ENCODE measurements around the gene CNNM3.

Gene CNNM3

DNA sequence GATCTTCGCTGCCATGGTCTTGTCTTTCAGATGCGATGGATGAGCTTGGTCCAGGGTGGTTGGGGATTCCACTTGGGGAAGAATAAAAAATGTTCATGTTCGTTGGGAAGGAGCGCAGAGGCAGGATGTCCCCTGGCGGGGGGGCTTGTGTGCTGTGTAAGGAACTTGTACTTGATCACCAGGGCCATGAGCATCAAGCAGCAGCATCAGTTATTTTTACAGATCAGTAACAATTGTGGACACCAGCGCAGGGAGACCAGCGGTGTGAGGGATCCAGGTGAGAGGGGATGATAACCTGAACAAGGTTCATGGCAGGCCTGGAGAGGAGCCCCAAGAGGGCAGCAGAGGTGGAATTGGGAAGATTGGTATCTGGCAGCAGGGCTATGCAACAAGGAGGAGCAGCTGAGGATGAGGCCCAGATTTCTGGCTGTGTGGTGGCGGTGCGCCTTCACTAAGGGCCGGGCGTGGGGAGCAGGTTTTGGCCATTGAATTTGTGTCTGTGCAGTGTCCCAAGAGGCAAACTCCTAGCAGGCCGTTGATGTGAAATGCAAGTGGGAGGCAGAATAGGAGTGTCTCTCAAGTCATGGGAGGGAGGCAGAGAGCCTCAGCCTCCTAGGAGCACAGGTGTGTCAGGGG, 3.9 kb downstream of the CNNM3 start:
- DNase-seq (ENCODE audit: low read depth) = no peak
- no peak overlapping the region for H3K4me3 ChIP-seq (ENCODE audit: low read depth, low read length)
- TF ChIP-seq, protein P1, sequence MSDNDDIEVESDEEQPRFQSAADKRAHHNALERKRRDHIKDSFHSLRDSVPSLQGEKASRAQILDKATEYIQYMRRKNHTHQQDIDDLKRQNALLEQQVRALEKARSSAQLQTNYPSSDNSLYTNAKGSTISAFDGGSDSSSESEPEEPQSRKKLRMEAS (IDR thresholded peaks at IDR 0.05; ENCODE audit: low read depth, low read length) = no peak
- TF ChIP-seq MYC (IDR thresholded peaks at IDR 0.05; ENCODE audit: low read depth, low read length) (no peak), POLR2A (IDR thresholded peaks at IDR 0.05; ENCODE audit: extremely low read depth, insufficient read length) (no peak)
- TF ChIP-seq, protein P2, sequence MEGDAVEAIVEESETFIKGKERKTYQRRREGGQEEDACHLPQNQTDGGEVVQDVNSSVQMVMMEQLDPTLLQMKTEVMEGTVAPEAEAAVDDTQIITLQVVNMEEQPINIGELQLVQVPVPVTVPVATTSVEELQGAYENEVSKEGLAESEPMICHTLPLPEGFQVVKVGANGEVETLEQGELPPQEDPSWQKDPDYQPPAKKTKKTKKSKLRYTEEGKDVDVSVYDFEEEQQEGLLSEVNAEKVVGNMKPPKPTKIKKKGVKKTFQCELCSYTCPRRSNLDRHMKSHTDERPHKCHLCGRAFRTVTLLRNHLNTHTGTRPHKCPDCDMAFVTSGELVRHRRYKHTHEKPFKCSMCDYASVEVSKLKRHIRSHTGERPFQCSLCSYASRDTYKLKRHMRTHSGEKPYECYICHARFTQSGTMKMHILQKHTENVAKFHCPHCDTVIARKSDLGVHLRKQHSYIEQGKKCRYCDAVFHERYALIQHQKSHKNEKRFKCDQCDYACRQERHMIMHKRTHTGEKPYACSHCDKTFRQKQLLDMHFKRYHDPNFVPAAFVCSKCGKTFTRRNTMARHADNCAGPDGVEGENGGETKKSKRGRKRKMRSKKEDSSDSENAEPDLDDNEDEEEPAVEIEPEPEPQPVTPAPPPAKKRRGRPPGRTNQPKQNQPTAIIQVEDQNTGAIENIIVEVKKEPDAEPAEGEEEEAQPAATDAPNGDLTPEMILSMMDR (IDR thresholded peaks at IDR 0.05; ENCODE audit: low read depth, low read length) = no peak

DNA sequence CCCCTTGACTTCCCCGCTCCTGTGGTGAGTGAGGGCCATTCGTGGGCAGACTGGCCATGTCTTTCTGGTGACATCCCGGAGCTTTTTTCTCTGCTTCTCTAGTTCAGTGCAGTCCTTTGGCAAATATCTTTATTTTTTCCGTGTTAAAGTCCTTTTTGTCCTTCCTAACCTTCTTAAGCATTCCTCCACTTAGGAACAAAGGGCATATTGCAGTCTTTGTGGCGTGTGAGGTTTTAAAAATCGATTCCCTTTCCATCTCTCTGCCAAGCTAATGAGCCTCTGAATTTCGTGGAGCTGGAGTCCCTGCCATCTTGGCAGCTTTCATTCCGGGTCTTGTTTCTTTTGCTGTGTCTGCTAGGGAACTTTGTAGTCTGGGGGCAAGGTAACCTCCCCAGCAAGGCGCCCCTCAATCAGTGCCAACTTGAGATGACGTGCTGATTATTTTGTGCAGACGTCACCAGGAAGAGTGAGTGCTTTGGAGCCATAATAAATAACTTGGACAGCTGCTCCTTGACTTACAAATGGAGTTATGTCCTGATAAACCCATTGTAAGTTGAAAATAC, 5.1 kb downstream of the CNNM3 start:
- no peak for DNase-seq (ENCODE audit: low read depth)

DNA sequence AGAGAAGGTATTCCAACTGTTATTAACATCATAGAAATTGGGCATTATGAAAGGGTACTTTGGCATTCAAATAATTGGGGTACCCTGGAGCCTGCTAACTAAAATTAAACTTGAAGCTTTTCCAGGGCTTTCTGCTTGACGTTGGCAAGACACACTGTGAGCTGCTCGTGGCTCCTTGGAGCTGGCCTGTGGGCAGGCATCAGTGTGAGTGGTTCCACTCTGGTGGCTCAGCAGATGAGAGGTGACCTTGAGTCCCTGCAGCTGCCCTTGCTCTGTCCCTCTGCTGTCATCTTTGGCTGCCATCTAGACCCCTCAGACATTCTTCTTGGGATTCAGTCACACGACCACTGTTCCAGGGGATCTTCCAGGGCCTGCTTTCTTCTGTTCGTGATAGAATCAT, 6.7 kb downstream of the CNNM3 start:
- no peak for DNase-seq (ENCODE audit: low read depth)
- no peak overlapping the region for H3K4me3 ChIP-seq (ENCODE audit: low read depth, low read length)
- TF ChIP-seq MYC (IDR thresholded peaks at IDR 0.05; ENCODE audit: low read depth, low read length) = no peak
- TF ChIP-seq, protein P2 (IDR thresholded peaks at IDR 0.05; ENCODE audit: low read depth, low read length) = no peak
- TF ChIP-seq, protein P1 (IDR thresholded peaks at IDR 0.05; ENCODE audit: low read depth, low read length) = no peak
- no peak for TF ChIP-seq POLR2A (IDR thresholded peaks at IDR 0.05; ENCODE audit: extremely low read depth, insufficient read length)

More for the DNA sequence above, 5.1 kb downstream of the CNNM3 start:
- TF ChIP-seq MYC (IDR thresholded peaks at IDR 0.05; ENCODE audit: low read depth, low read length) (no peak), POLR2A (IDR thresholded peaks at IDR 0.05; ENCODE audit: extremely low read depth, insufficient read length) (no peak)
- H3K4me3 ChIP-seq (ENCODE audit: low read depth, low read length) = no peak overlapping the region

DNA sequence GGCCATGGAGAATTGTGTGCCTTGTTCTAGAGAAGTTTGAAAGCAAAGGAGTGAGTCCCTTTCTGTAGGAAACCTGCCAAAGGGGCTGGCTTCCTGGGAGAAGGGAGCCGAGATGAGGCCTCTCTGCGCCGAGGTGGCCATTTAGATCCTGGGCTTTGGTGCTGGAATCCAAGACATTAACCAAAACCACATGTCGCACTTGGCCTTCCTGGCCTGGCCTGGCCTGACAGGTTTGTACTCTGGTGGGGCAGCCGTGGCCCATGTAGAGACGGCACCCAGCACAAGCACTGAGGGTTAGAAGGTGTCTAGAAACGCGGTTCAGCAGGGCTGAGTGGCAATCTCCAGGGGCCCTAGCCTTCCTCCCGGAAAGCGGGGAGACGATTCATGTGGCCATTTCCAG, 7.1 kb downstream of the CNNM3 start:
- no peak overlapping the region for H3K4me3 ChIP-seq (ENCODE audit: low read depth, low read length)
- no peak for DNase-seq (ENCODE audit: low read depth)
- TF ChIP-seq, protein P1 (IDR thresholded peaks at IDR 0.05; ENCODE audit: low read depth, low read length) = no peak
- TF ChIP-seq POLR2A (IDR thresholded peaks at IDR 0.05; ENCODE audit: extremely low read depth, insufficient read length) (no peak), MYC (IDR thresholded peaks at IDR 0.05; ENCODE audit: low read depth, low read length) (no peak)
- TF ChIP-seq, protein P2 (IDR thresholded peaks at IDR 0.05; ENCODE audit: low read depth, low read length) = no peak

DNA sequence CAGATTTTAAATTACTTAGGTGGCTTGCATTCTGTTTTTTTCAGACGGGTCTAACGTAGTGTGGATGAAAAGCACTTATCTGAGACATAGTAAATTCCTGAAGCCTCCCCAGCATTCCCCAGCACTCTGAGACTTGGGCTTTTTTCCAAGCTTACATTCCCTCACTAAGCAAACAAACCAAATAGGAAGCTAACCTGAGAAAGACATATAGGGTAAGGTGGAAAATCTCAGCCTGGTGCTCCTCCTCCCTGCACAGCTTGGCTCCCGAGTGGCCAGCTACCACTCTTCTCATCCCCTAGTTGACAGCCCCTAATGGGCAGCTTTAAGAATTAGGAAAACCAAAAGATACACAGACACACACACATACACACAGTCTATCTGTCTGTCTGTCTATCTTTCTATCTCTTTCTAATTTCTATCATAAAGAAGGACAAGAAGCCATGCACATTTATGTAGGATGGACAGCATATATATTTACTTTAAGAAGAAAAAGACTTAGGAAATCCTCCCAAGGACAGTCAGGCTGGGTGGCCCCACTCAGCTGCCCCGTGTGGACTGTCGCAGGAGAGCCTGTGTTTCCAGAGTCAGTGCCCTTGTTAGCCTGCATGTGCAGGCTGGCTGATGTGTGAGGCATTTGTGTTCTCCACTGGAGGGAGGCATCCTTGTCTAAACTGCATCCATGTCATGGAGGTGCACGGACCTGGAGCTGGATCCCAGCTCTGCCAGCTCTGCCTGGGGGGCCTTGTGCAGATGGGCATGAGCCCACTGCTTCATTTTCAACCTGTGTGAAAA, 8.2 kb downstream of the CNNM3 start:
- TF ChIP-seq, protein P2 (IDR thresholded peaks at IDR 0.05; ENCODE audit: low read depth, low read length) = no peak
- TF ChIP-seq POLR2A (IDR thresholded peaks at IDR 0.05; ENCODE audit: extremely low read depth, insufficient read length) = no peak
- TF ChIP-seq, protein P1 (IDR thresholded peaks at IDR 0.05; ENCODE audit: low read depth, low read length) = no peak
- TF ChIP-seq MYC (IDR thresholded peaks at IDR 0.05; ENCODE audit: low read depth, low read length) = no peak
- no peak for DNase-seq (ENCODE audit: low read depth)
- no peak overlapping the region for H3K4me3 ChIP-seq (ENCODE audit: low read depth, low read length)

DNA sequence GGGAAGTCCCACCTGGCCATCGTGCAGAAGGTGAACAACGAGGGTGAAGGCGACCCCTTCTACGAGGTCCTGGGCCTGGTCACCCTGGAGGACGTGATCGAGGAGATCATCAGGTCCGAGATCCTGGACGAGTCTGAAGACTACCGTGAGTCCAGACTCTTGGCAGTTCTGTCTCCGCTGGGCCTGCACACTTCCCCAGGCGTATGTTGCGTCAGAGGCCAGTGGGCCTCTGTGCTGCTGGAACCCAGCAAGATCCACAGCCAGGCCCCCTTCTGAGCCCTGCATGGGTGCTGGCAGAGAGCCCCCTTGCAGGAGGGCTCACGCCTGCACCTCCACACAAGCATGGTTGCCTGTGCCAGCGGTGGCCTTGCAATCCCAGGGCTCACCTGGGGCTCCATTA, 9.0 kb downstream of the CNNM3 start:
- H3K4me3 ChIP-seq (ENCODE audit: low read depth, low read length) = no peak overlapping the region
- no peak for DNase-seq (ENCODE audit: low read depth)
- TF ChIP-seq MYC (IDR thresholded peaks at IDR 0.05; ENCODE audit: low read depth, low read length) = no peak
- TF ChIP-seq, protein P2 (IDR thresholded peaks at IDR 0.05; ENCODE audit: low read depth, low read length) = no peak
- TF ChIP-seq, protein P1 (IDR thresholded peaks at IDR 0.05; ENCODE audit: low read depth, low read length) = no peak
- TF ChIP-seq POLR2A (IDR thresholded peaks at IDR 0.05; ENCODE audit: extremely low read depth, insufficient read length) = no peak

All from NB4 (cell line).